HEK293 (cell line): Measurements from ENCODE around the gene FASTK.

Source experiments
- CTCF ChIA-PET: fragments of 350-600 bp; formaldehyde crosslinking; extraction: SDS; loops from one replicate; lab custom pipeline; 2021; ENCODE audit warnings: antibody characterized with exemption; lab: Yijun Ruan, JAX
- POLR2A ChIA-PET: fragments of 300-600 bp; formaldehyde crosslinking; extraction: SDS; loops from one replicate; lab custom pipeline; 2020; ENCODE audit warnings: antibody characterized with exemption, inconsistent platforms; lab: Yijun Ruan, JAX
- H3K27ac ChIP-seq: fragments of 200-500 bp; sonication (Bioruptor generic); 2 replicates; pipeline ENCODE4 v1.5.1; 2014; ENCODE audit warnings: low read depth, low read length, control low read depth, inconsistent platforms; ENCODE audit errors: extremely low read depth
- H3K36me3 ChIP-seq, 2 experiments: fragments of 200-500 bp in 1 of 2; sonication (Bioruptor generic) in 1 of 2; 1 replicate in 1 of 2; 2 replicates in 1 of 2; pipeline ENCODE4 v1.5.1; 2014 to 2017; ENCODE audit warnings: inconsistent platforms in 2 of 2, low read length in 2 of 2; ENCODE audit not compliant: control insufficient read depth in 2 of 2, insufficient read depth in 1 of 2
- H3K4me1 ChIP-seq: fragments of 200-500 bp; sonication (Bioruptor generic); 2 replicates; pipeline ENCODE4 v1.5.1; 2014; ENCODE audit warnings: mild to moderate bottlenecking, low read length, inconsistent platforms; ENCODE audit not compliant: control insufficient read depth, insufficient read depth
- H3K4me3 ChIP-seq: 2 replicates; pipeline ENCODE4 v1.5.1; 2011; ENCODE audit warnings: low read depth, mild to moderate bottlenecking, control low read depth, low read length, moderate library complexity
- H3K9me3 ChIP-seq: fragments of 200-500 bp; sonication (Bioruptor generic); 2 replicates; pipeline ENCODE4 v1.5.1; 2014; ENCODE audit warnings: low read depth, low read length, inconsistent platforms; ENCODE audit not compliant: control insufficient read depth, insufficient read depth
- GLIS2 ChIP-seq: fragments of 450-650 bp; formaldehyde crosslinking; IDR thresholded peaks from 2 replicates; pipeline ENCODE4 v1.5.1; 2016; ENCODE audit warnings: missing biosample characterization, missing genetic modification characterization
- KLF9 ChIP-seq: fragments of 450-650 bp; formaldehyde crosslinking; IDR thresholded peaks from 2 replicates; pipeline ENCODE4 v1.5.1; 2016; ENCODE audit warnings: missing biosample characterization, missing genetic modification characterization, low read depth
- MYNN ChIP-seq: fragments of 450-650 bp; formaldehyde crosslinking; IDR thresholded peaks from 2 replicates; pipeline ENCODE4 v1.5.1; 2016; ENCODE audit warnings: missing biosample characterization, missing genetic modification characterization, borderline replicate concordance
- SCRT1 ChIP-seq: fragments of 450-650 bp; formaldehyde crosslinking; IDR thresholded peaks from 2 replicates; pipeline ENCODE4 v1.5.1; 2016; ENCODE audit warnings: missing biosample characterization, missing genetic modification characterization, borderline replicate concordance
- SCRT2 ChIP-seq: fragments of 450-650 bp; formaldehyde crosslinking; IDR thresholded peaks from 2 replicates; pipeline ENCODE4 v1.5.1; 2016; ENCODE audit warnings: missing biosample characterization, missing genetic modification characterization
- WT1 ChIP-seq: fragments of 450-650 bp; formaldehyde crosslinking; IDR thresholded peaks from 2 replicates; pipeline ENCODE4 v1.5.1; 2016; ENCODE audit warnings: missing biosample characterization, missing genetic modification characterization
- ZIC2 ChIP-seq: fragments of 450-650 bp; formaldehyde crosslinking; IDR thresholded peaks from 2 replicates; pipeline ENCODE4 v1.5.1; 2016; ENCODE audit warnings: missing biosample characterization, missing genetic modification characterization
- ZNF140 ChIP-seq: fragments of 450-650 bp; formaldehyde crosslinking; IDR thresholded peaks from 2 replicates; pipeline ENCODE4 v1.5.1; 2016; ENCODE audit warnings: missing biosample characterization, missing genetic modification characterization
- ZNF146 ChIP-seq: fragments of 450-650 bp; formaldehyde crosslinking; IDR thresholded peaks from 2 replicates; pipeline ENCODE4 v1.5.1; 2016; ENCODE audit warnings: missing biosample characterization, missing genetic modification characterization
- ZNF350 ChIP-seq: fragments of 450-650 bp; formaldehyde crosslinking; IDR thresholded peaks from 2 replicates; pipeline ENCODE4 v1.5.0; 2017; ENCODE audit warnings: missing biosample characterization, mild to moderate bottlenecking, missing genetic modification characterization
- ZNF433 ChIP-seq: fragments of 450-650 bp; formaldehyde crosslinking; IDR thresholded peaks from 2 replicates; pipeline ENCODE4 v1.5.1; 2016; ENCODE audit warnings: missing biosample characterization, missing genetic modification characterization, low read depth
- ZNF558 ChIP-seq: fragments of 450-650 bp; formaldehyde crosslinking; IDR thresholded peaks from 2 replicates; pipeline ENCODE4 v1.5.1; 2016; ENCODE audit warnings: missing biosample characterization, missing genetic modification characterization
- ZNF600 ChIP-seq: fragments of 450-650 bp; formaldehyde crosslinking; IDR thresholded peaks from 2 replicates; pipeline ENCODE4 v1.5.1; 2016; ENCODE audit warnings: missing biosample characterization, missing genetic modification characterization
- ZNF624 ChIP-seq: fragments of 450-650 bp; formaldehyde crosslinking; IDR thresholded peaks from 2 replicates; pipeline ENCODE4 v1.5.1; 2017; ENCODE audit warnings: missing biosample characterization, missing genetic modification characterization
- ZXDB ChIP-seq: fragments of 450-650 bp; formaldehyde crosslinking; IDR thresholded peaks from 2 replicates; pipeline ENCODE4 v1.5.1; 2016; ENCODE audit warnings: missing biosample characterization, missing genetic modification characterization
- TF ChIP-seq, protein P1 (sequence below): fragments of 450-650 bp; formaldehyde crosslinking; conservative IDR thresholded peaks from 2 replicates; pipeline ENCODE4 v1.5.1; 2016; ENCODE audit warnings: low read depth, missing biosample characterization, missing genetic modification characterization
- TF ChIP-seq, protein P2 (sequence below): fragments of 450-650 bp; formaldehyde crosslinking; IDR thresholded peaks from 2 replicates; pipeline ENCODE4 v1.5.1; 2016; ENCODE audit warnings: missing biosample characterization, missing genetic modification characterization
- TF ChIP-seq, protein P3 (sequence below): fragments of 450-650 bp; IDR thresholded peaks from 2 replicates; pipeline ENCODE4 v1.5.1; 2018; ENCODE audit warnings: missing biosample characterization, missing genetic modification characterization
- TF ChIP-seq, protein P4 (sequence below): fragments of 450-650 bp; formaldehyde crosslinking; IDR thresholded peaks from 2 replicates; pipeline ENCODE4 v1.5.1; 2016; ENCODE audit warnings: missing biosample characterization, missing genetic modification characterization

FASTK gene

DNA sequence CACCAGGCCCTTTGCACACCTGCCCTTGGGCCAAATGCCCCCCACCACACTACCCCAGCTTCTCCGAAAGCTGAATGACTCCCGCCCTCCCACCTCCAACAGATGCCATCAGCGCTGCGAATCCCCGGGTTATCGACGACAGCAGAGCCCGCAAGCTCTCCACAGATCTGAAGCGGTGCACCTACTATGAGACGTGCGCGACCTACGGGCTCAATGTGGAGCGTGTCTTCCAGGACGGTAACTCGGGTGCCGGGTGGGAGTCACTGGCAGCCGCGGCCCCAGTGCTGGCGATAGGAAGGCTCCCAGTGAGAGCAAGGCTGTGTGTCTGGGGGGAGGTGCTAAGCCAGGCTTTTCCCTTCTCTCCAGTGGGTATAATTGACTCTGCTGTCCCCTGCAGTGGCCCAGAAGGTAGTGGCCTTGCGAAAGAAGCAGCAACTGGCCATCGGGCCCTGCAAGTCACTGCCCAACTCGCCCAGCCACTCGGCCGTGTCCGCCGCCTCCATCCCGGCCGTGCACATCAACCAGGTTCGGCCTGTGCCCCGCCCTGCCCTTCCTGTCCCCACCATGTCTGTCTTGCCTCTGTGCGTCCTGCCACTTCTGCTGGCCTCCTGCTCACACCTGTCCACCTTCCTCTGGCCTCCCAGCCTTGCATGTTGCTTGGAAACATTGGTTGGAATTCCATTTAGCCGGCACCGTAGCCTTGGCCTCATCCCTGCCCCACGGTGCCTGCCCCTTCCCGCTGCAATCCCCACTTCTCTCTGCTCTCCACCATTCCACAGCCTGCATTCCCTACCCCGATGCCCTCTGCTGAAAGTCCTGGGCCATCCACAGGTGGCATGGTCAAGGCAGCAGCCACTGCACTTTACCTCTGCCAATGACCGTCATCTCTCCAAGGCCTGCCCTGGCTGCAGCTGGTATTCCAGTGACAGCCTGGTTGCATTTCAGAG lies 37.8 kb upstream of the FASTK start:
- no peaks in the 10 kb centered on the region for H3K9me3 ChIP-seq
- H3K27ac ChIP-seq, result no peak overlapping the region
- CTCF ChIA-PET, result interaction anchor here (1.0 kb wide), 1 partner anchor 54 kb away, joined by 5 read pairs; no protein-coding TSS in a partner anchor
- TF ChIP-seq SCRT1 (peak; percentile 74; the same call in 1 of the 2 replicates), SCRT2 (tag by site-specific recombination) (peak; percentile 13; the same call in 1 of the 2 replicates), ZNF600 (tag by site-specific recombination) (peak; percentile 57), KLF9 (tag by site-specific recombination) (no peak)
- H3K4me1 ChIP-seq, result no peaks in the 10 kb centered on the region
- peaks cover 0 to 77% of the 10 kb centered on the region in 2 experiments; a peak in 1 of 3 replicates for H3K36me3 ChIP-seq
- POLR2A ChIA-PET, result no interaction called here
- H3K4me3 ChIP-seq, result no peak overlapping the region

DNA sequence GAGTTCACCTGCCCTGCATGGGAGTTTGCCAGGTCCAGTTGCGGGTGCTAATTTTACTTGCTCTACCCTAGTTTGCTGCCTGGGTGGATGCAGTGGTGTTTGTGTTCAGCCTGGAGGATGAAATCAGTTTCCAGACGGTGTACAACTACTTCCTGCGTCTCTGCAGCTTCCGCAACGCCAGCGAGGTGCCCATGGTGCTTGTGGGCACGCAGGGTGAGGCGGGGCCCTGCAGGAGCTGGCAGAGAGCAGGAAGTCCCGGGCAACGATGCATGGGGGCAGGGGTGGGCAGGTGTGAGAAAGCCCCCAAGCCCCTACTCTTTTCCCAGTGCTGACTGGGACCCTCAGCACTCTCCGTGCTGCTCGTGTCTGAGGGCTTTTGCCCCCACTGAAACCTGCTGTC lies 37.0 kb upstream of the FASTK start:
- Histone ChIP-seq H3K27ac (no peak overlapping the region), H3K36me3 (peaks cover 0 to 69% of the 10 kb centered on the region in 2 experiments; a peak in 1 of 3 replicates), H3K4me3 (no peak overlapping the region), H3K9me3 (no peaks in the 10 kb centered on the region)
- ChIA-PET POLR2A (no interaction called here), CTCF (interaction anchor here (0.9 to 2.1 kb wide), 2 partner anchors 55 to 127 kb away, joined by 4 to 6 read pairs; no protein-coding TSS in a partner anchor)
- no peak for TF ChIP-seq ZNF558 (tag by site-specific recombination)
- TF ChIP-seq, protein P1, sequence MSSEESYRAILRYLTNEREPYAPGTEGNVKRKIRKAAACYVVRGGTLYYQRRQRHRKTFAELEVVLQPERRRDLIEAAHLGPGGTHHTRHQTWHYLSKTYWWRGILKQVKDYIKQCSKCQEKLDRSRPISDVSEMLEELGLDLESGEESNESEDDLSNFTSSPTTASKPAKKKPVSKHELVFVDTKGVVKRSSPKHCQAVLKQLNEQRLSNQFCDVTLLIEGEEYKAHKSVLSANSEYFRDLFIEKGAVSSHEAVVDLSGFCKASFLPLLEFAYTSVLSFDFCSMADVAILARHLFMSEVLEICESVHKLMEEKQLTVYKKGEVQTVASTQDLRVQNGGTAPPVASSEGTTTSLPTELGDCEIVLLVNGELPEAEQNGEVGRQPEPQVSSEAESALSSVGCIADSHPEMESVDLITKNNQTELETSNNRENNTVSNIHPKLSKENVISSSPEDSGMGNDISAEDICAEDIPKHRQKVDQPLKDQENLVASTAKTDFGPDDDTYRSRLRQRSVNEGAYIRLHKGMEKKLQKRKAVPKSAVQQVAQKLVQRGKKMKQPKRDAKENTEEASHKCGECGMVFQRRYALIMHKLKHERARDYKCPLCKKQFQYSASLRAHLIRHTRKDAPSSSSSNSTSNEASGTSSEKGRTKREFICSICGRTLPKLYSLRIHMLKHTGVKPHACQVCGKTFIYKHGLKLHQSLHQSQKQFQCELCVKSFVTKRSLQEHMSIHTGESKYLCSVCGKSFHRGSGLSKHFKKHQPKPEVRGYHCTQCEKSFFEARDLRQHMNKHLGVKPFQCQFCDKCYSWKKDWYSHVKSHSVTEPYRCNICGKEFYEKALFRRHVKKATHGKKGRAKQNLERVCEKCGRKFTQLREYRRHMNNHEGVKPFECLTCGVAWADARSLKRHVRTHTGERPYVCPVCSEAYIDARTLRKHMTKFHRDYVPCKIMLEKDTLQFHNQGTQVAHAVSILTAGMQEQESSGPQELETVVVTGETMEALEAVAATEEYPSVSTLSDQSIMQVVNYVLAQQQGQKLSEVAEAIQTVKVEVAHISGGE (tag by site-specific recombination), result no peak
- TF ChIP-seq ZNF624 (tag by site-specific recombination), result no peak
- TF ChIP-seq, all 188 proteins: peak for 0
- no peaks in the 10 kb centered on the region for H3K4me1 ChIP-seq

DNA sequence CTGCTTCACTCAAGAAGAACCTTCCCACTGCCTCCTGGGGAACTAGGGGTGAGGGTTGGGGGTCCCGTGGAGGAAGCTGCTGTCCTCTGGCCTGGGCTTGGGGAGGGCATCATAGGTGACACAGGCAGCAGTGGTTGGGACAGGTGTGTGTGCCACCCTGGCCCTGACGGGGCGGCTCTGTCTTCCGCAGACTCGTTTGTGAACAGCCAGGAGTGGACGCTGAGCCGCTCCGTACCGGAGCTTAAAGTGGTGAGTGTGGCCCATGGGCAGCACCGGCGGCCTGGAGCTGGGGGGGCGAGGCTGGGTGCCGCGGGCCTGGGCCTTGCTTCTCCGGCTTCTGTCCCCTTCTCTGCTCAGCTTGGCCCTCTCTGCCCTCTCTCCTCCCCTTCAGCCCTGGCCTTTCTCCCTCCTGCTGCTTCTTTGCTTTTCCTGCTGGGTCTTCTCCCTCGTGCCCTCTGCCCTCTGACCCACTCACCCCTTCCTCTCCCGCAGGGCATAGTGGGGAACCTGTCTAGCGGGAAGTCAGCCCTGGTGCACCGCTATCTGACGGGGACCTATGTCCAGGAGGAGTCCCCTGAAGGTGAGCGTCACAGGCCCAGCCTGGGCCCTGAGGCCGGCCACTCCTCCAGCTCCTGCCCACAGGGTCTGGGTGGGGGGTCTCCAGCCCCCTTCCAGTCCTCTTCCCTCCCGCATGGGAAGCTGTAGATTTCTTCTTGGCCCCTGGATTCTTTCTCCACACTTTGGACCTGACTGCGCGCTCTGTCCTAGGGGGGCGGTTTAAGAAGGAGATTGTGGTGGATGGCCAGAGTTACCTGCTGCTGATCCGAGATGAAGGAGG lies 36.2 kb upstream of the FASTK start:
- POLR2A ChIA-PET, result interaction anchor here (0.6 to 1.4 kb wide), 3 partner anchors 54 to 110 kb away, joined by 3 to 4 read pairs (median 3); partner anchors contain the start of genes ABCB8 and ABCF2
- Histone ChIP-seq H3K9me3 (no peaks in the 10 kb centered on the region), H3K27ac (no peak overlapping the region), H3K4me1 (no peaks in the 10 kb centered on the region), H3K4me3 (no peak overlapping the region), H3K36me3 (peaks cover 0 to 62% of the 10 kb centered on the region in 2 experiments; a peak in 1 of 3 replicates)
- TF ChIP-seq KLF9 (tag by site-specific recombination), result no peak
- no peak for TF ChIP-seq ZXDB (tag by site-specific recombination)
- TF ChIP-seq ZNF350 (tag by site-specific recombination), result no peak
- TF ChIP-seq, protein P2, sequence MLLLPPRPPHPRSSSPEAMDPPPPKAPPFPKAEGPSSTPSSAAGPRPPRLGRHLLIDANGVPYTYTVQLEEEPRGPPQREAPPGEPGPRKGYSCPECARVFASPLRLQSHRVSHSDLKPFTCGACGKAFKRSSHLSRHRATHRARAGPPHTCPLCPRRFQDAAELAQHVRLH, result no peak
- no peak for TF ChIP-seq MYNN (tag by site-specific recombination)
- TF ChIP-seq, protein P3, sequence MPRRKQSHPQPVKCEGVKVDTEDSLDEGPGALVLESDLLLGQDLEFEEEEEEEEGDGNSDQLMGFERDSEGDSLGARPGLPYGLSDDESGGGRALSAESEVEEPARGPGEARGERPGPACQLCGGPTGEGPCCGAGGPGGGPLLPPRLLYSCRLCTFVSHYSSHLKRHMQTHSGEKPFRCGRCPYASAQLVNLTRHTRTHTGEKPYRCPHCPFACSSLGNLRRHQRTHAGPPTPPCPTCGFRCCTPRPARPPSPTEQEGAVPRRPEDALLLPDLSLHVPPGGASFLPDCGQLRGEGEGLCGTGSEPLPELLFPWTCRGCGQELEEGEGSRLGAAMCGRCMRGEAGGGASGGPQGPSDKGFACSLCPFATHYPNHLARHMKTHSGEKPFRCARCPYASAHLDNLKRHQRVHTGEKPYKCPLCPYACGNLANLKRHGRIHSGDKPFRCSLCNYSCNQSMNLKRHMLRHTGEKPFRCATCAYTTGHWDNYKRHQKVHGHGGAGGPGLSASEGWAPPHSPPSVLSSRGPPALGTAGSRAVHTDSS (tag by site-specific recombination), result no peak
- TF ChIP-seq ZNF140 (tag by site-specific recombination), result no peak
- TF ChIP-seq ZNF146, result no peak
- no peak for TF ChIP-seq WT1 (tag by site-specific recombination)
- TF ChIP-seq, protein P4, sequence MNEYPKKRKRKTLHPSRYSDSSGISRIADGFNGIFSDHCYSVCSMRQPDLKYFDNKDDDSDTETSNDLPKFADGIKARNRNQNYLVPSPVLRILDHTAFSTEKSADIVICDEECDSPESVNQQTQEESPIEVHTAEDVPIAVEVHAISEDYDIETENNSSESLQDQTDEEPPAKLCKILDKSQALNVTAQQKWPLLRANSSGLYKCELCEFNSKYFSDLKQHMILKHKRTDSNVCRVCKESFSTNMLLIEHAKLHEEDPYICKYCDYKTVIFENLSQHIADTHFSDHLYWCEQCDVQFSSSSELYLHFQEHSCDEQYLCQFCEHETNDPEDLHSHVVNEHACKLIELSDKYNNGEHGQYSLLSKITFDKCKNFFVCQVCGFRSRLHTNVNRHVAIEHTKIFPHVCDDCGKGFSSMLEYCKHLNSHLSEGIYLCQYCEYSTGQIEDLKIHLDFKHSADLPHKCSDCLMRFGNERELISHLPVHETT (tag by site-specific recombination), result no peak
- peak; percentile 20; the same call in 1 of the 2 replicates for TF ChIP-seq GLIS2
- TF ChIP-seq ZIC2 (tag by site-specific recombination), result peak; percentile 64
- no peak for TF ChIP-seq ZNF433
- CTCF ChIA-PET, result interaction anchor here (0.7 to 2.8 kb wide), 6 partner anchors 7 to 127 kb away, joined by 3 to 9 read pairs (median 4); no protein-coding TSS in a partner anchor
